C4-2B (cell line): Measurements from ENCODE around the gene PLPPR3.

Source experiments
- CTCF ChIP-seq: fragments of 450-650 bp; conservative IDR thresholded peaks from 2 replicates; pipeline ENCODE4 v1.5.1; 2017; ENCODE audit warnings: mild to moderate bottlenecking
- ZFX ChIP-seq: fragments of 450-650 bp; IDR thresholded peaks from 2 replicates; pipeline ENCODE4 v1.6.1; 2017

GRCh38 chr19:772063-772462 lies 49.7 kb downstream of the PLPPR3 start:
- TF ChIP-seq CTCF (no peak), ZFX (no peak)
